CD4-positive, alpha-beta T cell treated with Interleukin-6 for 4 hours (primary cell): ENCODE measurements around the gene PTPN21.
A peak's percentile ranks its signal among the peaks of the same experiment; 100 is the strongest.

Experiments
- DNase-seq: peaks from one replicate; pipeline ENCODE4 v3.0.0-alpha.2; 2020; ENCODE audit warnings: mixed read lengths

Gene PTPN21

GRCh38 chr14:88554457-88555286 is at the start of gene PTPN21:
TSS of gene PTPN21 (minus strand) at chr14:88555007. CDS start at chr14:88550417, 4,590 bp downstream.
- peak; percentile 12 for DNase-seq

- DNase-seq, result no peak
Measured at GRCh38 chr14:88604212-88604611, 49.4 kb upstream of the PTPN21 start.

- no peak for DNase-seq
Measured at GRCh38 chr14:88599761-88600439, 45.1 kb upstream of the PTPN21 start.

GRCh38 chr14:88599326-88599725 is 44.5 kb upstream of the PTPN21 start:
- no peak for DNase-seq

- no peak for DNase-seq
Measured at GRCh38 chr14:88598097-88598675, 43.4 kb upstream of the PTPN21 start.

- DNase-seq, result no peak
Measured at GRCh38 chr14:88597601-88598000, 42.8 kb upstream of the PTPN21 start.

- DNase-seq, result no peak
Measured at GRCh38 chr14:88597038-88597437, 42.2 kb upstream of the PTPN21 start.

GRCh38 chr14:88592031-88592430 is 37.2 kb upstream of the PTPN21 start:
- DNase-seq, result no peak

- DNase-seq, result no peak
Measured at GRCh38 chr14:88590173-88590572, 35.4 kb upstream of the PTPN21 start.

GRCh38 chr14:88588081-88588480 is 33.3 kb upstream of the PTPN21 start:
- DNase-seq, result no peak

- DNase-seq, result no peak
Measured at GRCh38 chr14:88584451-88584850, 29.6 kb upstream of the PTPN21 start.

GRCh38 chr14:88576222-88576621 is 21.4 kb upstream of the PTPN21 start:
- DNase-seq, result no peak

- DNase-seq, result no peak
Measured at GRCh38 chr14:88572117-88572516, 17.3 kb upstream of the PTPN21 start.

- DNase-seq, result no peak
Measured at GRCh38 chr14:88568196-88568595, 13.4 kb upstream of the PTPN21 start.

GRCh38 chr14:88565427-88565826 is 10.6 kb upstream of the PTPN21 start:
- DNase-seq, result no peak

- DNase-seq, result no peak
Measured at GRCh38 chr14:88563845-88564244, 9.0 kb upstream of the PTPN21 start.

- DNase-seq, result peak; percentile 89
Measured at GRCh38 chr14:88562831-88563686, 8.3 kb upstream of the PTPN21 start, which contains the start of gene ZC3H14. TSS of gene ZC3H14 (plus strand) at chr14:88563037. CDS start at chr14:88563134, 97 bp downstream.

- no peak for DNase-seq
Measured at GRCh38 chr14:88562532-88562830, 7.7 kb upstream of the PTPN21 start.

- no peak for DNase-seq
Measured at GRCh38 chr14:88559852-88560251, 5.0 kb upstream of the PTPN21 start.

- no peak for DNase-seq
Measured at GRCh38 chr14:88556581-88556980, 1.8 kb upstream of the PTPN21 start.

- DNase-seq, result no peak
Measured at GRCh38 chr14:88553886-88554456, 836 bp downstream of the PTPN21 start.

- DNase-seq, result no peak
Measured at GRCh38 chr14:88552876-88553275, 1.9 kb downstream of the PTPN21 start.

- DNase-seq, result no peak
Measured at GRCh38 chr14:88551980-88552431, 2.8 kb downstream of the PTPN21 start.
